GM12874 (cell line): ENCODE results near the gene NAXE.

Source experiments
- CTCF ChIP-seq: IDR thresholded peaks from 2 replicates; pipeline ENCODE4 v1.5.1; 2011; ENCODE audit warnings: low read depth, mild to moderate bottlenecking, control low read depth, low read length, moderate library complexity; ENCODE audit not compliant: insufficient read depth

The NAXE gene

GRCh38 chr1:156590326-156591180 lies 1.0 kb upstream of the NAXE start:
- TF ChIP-seq CTCF, result no peak

- no peak for TF ChIP-seq CTCF
Observed at GRCh38 chr1:156591181-156591431, 470 bp upstream of the NAXE start.

- no peak for TF ChIP-seq CTCF
Observed at GRCh38 chr1:156592158-156592909, 758 bp downstream of the NAXE start.

GRCh38 chr1:156592910-156593660 lies 1.5 kb downstream of the NAXE start:
- TF ChIP-seq CTCF, result no peak

GRCh38 chr1:156593661-156593989 lies 2.0 kb downstream of the NAXE start:
- TF ChIP-seq CTCF, result no peak

GRCh38 chr1:156594190-156594589 lies 2.6 kb downstream of the NAXE start:
- TF ChIP-seq CTCF, result no peak

GRCh38 chr1:156595016-156595415 lies 3.4 kb downstream of the NAXE start:
- no peak for TF ChIP-seq CTCF
